DND-41 (cell line): ENCODE data around the gene RIMS1.

ENCODE experiments used
- CTCF ChIP-seq: IDR thresholded peaks from 2 replicates; pipeline ENCODE4 v1.5.1; 2012; ENCODE audit warnings: borderline replicate concordance, low read length, moderate library complexity, mild to moderate bottlenecking; ENCODE audit not compliant: poor library complexity, severe bottlenecking; ENCODE audit errors: extremely low read depth
- EZH2 ChIP-seq: IDR thresholded peaks from 3 replicates; pipeline ENCODE4 v1.6.1; 2012; ENCODE audit warnings: borderline replicate concordance, low read depth, mild to moderate bottlenecking, moderate library complexity, low read length, inconsistent platforms; ENCODE audit not compliant: severe bottlenecking

GRCh38 chr6:72365773-72366172 is 479.4 kb downstream of the RIMS1 start:
- TF ChIP-seq CTCF (no peak), EZH2 (no peak)
